ENCODE measurements around the gene PLK5.
A peak's percentile ranks its signal among the peaks of the same experiment; 100 is the strongest.

DNA sequence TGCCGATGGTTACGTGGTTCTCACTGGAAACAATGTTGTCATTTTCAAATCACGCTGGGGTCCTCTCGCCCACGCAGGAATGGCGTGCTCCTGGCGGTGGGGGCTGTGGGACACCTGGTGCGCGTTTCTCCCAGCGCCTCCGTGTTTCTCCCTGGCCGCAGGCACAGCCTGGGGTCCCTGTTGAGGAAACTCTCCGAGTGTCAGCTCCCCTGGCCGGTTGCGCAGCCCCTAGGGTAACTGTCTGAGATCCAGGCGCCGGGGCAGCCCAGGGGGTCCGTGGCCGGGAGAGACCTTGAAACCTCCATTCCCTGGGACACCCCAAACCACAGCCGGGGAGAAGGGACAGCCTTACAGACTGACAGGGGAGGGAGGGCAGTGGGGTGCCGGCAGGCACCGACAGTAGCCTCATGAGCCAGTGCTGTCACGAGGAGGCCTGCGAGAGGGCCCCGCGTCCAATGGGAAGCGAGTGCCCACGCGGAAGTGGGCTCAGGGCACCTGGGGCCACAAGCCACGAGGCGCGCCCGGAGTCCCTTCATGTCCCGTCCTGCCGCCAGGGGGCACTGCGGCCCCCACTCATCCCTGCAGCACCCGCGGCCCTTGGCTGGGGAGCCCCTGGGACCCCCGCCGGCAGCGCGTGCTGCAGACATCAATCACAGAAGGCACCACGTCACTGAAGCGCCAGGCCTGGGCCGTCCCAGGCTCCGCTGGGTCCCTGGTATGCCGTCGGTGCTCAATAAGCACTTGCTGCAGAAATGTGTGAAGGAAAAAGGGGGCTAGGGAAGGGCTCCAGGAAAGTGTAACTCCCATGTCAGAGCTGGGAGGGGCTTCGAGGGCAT is 20.6 kb upstream of the PLK5 start:
- TF ChIP-seq, protein P1, sequence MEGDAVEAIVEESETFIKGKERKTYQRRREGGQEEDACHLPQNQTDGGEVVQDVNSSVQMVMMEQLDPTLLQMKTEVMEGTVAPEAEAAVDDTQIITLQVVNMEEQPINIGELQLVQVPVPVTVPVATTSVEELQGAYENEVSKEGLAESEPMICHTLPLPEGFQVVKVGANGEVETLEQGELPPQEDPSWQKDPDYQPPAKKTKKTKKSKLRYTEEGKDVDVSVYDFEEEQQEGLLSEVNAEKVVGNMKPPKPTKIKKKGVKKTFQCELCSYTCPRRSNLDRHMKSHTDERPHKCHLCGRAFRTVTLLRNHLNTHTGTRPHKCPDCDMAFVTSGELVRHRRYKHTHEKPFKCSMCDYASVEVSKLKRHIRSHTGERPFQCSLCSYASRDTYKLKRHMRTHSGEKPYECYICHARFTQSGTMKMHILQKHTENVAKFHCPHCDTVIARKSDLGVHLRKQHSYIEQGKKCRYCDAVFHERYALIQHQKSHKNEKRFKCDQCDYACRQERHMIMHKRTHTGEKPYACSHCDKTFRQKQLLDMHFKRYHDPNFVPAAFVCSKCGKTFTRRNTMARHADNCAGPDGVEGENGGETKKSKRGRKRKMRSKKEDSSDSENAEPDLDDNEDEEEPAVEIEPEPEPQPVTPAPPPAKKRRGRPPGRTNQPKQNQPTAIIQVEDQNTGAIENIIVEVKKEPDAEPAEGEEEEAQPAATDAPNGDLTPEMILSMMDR (conservative IDR thresholded peaks at IDR 0.05; ENCODE audit: low read depth, low read length) = peak; percentile 58
- no peak for TF ChIP-seq CEBPB (IDR thresholded peaks at IDR 0.05; ENCODE audit: low read depth, low read length)
- no peak for TF ChIP-seq POLR2A (IDR thresholded peaks at IDR 0.05; ENCODE audit: low read depth, low read length)
- no peak for TF ChIP-seq BHLHE40 (IDR thresholded peaks at IDR 0.05; ENCODE audit: low read depth, low read length)
- TF ChIP-seq RFX5 (IDR thresholded peaks at IDR 0.05; ENCODE audit: low read depth, low read length) = no peak

Measured in IMR-90 (cell line).